SK-N-SH treated with all-trans-retinoic acid at 6 μM for 48 hours (cell line): ENCODE data around the gene IL36RN.

ENCODE experiments used
- ARNTL ChIP-seq: fragments of 450-650 bp; formaldehyde crosslinking; IDR thresholded peaks from 2 replicates; pipeline ENCODE4 v1.5.0; 2020; ENCODE audit warnings: low read depth, mild to moderate bottlenecking, moderate library complexity, borderline replicate concordance
- TOX ChIP-seq: fragments of 250-450 bp; sonication (Bioruptor Pico); IDR thresholded peaks from 2 replicates; pipeline ENCODE4 v1.8.0; 2021; ENCODE audit warnings: mild to moderate bottlenecking, moderate library complexity, borderline replicate concordance
- TF ChIP-seq, protein P1 (sequence below): fragments of 250-450 bp; sonication (Bioruptor Pico); IDR thresholded peaks from 2 replicates; pipeline ENCODE4 v1.5.1; 2020; ENCODE audit warnings: low read depth, mild to moderate bottlenecking, moderate library complexity

GRCh38 chr2:113057117-113057516, 1.9 kb upstream of the IL36RN start:
- TF ChIP-seq TOX (CRISPR knock-in tag) (no peak), ARNTL (CRISPR knock-in tag) (no peak)
- TF ChIP-seq, protein P1, sequence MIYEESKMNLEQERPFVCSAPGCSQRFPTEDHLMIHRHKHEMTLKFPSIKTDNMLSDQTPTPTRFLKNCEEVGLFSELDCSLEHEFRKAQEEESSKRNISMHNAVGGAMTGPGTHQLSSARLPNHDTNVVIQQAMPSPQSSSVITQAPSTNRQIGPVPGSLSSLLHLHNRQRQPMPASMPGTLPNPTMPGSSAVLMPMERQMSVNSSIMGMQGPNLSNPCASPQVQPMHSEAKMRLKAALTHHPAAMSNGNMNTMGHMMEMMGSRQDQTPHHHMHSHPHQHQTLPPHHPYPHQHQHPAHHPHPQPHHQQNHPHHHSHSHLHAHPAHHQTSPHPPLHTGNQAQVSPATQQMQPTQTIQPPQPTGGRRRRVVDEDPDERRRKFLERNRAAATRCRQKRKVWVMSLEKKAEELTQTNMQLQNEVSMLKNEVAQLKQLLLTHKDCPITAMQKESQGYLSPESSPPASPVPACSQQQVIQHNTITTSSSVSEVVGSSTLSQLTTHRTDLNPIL (CRISPR knock-in tag) = no peak
